NCI-H2196 (cell line): ENCODE measurements around the gene PSMD13.
"Not testable (repeated sequence)": the region's sequence is repeated elsewhere in the genome, so short reads cannot be mapped to it uniquely, and the experiment has no call there.

Experiments
- DNase-seq: peaks from one replicate; lab custom pipeline; 2025; ENCODE audit not compliant: unreplicated experiment; lab: John Stamatoyannopoulos, UW

PSMD13 gene

DNA sequence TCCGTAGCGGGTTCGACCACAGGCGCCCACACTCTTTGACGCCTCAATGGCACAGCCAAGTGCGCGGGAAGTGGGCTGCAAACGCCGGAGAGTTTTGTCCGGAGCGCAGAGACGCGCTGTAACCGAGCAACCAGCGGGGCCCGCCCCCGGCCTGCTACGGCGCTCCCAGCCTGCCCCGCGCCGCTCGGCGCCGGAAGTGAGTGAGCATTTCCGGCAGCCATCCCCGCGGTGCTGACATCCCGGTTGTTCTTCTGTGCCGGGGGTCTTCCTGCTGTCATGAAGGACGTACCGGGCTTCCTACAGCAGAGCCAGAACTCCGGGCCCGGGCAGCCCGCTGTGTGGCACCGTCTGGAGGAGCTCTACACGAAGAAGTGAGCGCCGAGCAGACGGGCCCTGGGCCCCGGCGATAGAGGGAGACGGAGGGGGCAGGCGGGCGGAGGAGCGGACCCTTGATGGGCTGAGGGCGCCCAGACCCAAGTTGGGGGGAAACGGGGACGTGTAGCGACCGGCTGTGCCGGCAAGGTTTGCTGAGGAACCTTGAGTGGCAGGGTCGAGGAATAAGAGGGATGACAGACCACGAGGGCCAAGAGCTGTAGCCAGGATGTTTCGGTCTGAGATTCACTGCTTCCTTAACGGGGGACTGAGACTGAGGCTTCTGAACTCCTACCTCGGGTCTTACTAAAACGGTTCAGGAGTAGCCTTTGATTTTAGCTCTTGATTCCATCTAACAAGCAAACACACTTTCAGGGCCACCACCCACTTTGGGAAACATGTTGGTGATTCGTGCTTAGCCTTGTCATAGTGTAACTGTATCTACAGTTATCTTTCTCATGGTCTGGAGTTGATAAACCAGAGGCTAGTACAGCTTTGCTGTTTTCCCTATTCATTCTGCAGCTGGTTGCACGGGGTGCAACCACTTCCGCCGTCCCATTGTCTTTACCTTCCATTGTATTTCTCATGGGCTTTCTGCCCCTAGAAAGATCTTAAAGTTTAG is at the start of gene PSMD13:
PSMD13 (plus strand) TSS at position 203 of the 994 bp plus-strand sequence; CDS start at position 277, 74 bp downstream.
- DNase-seq = peak; percentile 91

DNA sequence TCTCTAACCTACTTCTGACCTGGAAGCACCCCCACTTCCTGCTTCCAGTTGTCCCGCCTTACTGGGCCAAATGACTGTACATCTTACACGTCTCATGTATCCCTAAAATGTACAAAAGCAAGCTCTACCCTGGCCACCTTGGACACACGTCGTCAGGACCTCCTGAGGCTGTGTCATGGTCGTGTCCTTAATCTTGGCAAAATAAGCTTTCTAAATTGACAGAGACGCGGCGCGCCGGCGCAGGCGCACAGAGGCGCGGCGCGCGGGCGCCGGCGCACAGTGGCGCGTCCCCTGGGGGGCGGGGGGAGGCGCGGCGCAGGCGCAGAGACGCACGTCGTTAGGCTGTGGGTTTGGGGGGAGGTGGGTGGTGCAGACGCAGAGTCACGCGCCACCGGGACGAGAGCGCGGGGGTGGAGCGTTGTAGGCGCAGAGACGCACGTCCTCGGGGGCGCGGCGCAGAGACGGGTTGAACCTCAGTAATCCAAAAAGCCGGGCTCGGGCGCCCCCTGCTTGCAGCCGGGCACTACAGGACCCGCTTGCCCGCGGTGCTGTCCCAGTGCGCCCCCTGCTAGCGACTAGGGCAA is 47.5 kb upstream of the PSMD13 start:
- DNase-seq = not testable (repeated sequence)

DNA sequence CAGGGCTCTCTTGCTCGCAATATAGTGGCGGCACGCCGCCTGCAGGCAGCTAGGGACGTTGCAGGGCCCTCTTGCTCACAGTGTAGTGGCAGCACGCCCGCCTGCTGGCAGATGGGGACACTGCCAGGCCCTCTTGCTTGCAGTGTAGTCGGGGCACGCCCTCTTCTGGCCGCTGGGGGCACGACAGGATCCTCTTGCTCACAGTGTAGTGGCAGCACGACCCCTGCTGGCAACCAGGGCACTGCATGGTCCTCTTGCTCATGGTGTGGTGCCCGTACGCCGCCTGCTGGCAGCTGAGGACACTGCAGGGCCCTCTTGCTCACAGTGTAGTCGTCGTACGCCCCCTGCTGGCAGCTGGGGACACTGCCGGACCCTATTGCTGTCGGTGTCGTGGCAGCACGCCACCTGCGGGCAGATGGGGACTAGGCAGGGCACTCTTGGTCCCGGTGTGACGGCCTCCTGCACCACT is 46.9 kb upstream of the PSMD13 start:
- not testable (repeated sequence) for DNase-seq

DNA sequence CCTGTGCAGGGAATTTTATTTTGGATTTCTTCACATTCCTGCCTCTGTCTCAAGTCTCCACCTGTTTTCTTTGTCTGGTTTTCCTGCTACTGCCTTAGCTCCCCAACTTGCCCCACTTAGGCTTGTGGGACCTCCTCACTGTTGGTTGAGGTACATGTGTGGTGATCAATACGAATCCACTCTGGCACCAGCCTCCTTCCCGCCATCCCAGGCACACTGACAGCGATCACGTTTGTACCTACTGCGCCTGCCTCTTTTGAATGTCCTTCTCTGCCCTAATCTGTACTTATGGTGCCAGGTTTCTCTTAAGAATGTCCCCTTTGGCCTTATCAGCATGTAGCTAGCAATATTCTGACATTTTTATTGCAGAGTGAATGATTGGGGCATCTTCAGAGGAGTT is 46.2 kb upstream of the PSMD13 start:
- DNase-seq = not testable (repeated sequence)

DNA sequence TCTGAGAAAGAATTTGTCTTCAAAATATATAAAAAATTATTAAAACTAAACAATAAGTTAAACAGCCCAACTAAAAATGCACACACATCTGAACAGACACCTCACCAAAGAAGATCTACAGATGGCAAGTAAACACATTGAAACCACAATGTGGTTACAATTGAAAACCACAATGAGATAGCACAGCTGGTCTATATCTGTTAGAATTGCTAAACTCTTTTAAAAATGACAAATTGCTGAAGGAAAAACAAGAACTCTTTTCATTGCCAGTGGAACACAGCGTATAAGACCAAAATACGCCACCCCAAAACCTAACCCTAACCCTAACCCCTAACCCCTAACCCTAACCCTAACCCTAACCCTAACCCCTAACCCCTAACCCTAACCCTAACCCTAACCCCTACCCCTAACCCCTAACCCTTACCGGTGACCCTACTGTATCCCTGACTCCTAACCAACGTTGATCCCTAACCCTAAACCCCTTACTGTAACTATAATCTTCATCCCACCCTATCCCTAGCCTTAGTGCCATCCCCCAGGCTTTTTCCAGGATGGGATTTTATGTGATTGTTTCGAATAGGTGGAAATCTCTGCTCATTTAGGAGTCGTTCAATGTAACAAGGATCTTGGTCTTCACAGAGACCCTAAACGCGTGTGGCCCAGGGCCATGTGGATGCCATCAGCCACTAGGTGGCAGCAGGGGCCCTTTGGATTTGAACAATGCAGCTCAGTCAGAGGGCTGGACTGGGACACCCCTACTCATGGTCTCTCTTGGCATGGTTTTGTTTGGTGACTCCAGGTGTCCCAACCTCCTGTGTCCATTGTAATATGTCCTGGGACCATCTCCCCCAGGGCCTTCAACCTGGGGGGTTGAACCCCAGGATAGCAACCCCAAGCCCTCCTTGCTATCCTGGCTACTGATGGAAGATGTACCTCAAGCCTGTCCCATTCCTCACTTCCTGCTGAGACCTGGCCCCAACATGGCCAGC is 45.0 kb upstream of the PSMD13 start:
- DNase-seq = not testable (repeated sequence)

GRCh38 chr11:192674-193128 is 44.1 kb upstream of the PSMD13 start, which contains the start of gene SCGB1C1:
TSS of gene SCGB1C1 (plus strand) at chr11:193078. CDS start at chr11:193100, 22 bp downstream.
- not testable (repeated sequence) for DNase-seq

DNA sequence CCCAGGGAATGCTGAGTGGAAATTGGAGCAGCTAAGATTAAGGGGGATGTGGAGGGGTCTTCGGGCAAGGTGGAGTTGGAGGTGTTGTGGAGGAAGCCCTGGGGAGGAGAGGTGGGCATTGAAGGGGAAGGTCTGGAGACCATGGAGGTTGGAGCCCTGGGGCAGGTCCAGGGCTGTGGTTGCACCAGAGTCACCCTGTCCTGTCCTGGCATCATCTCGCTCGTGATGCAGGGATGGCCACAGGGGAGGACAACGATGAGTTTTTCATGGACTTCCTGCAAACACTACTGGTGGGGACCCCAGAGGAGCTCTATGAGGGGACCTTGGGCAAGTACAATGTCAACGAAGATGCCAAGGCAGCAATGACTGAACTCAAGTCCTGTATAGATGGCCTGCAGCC is 43.3 kb upstream of the PSMD13 start:
- not testable (repeated sequence) for DNase-seq

DNA sequence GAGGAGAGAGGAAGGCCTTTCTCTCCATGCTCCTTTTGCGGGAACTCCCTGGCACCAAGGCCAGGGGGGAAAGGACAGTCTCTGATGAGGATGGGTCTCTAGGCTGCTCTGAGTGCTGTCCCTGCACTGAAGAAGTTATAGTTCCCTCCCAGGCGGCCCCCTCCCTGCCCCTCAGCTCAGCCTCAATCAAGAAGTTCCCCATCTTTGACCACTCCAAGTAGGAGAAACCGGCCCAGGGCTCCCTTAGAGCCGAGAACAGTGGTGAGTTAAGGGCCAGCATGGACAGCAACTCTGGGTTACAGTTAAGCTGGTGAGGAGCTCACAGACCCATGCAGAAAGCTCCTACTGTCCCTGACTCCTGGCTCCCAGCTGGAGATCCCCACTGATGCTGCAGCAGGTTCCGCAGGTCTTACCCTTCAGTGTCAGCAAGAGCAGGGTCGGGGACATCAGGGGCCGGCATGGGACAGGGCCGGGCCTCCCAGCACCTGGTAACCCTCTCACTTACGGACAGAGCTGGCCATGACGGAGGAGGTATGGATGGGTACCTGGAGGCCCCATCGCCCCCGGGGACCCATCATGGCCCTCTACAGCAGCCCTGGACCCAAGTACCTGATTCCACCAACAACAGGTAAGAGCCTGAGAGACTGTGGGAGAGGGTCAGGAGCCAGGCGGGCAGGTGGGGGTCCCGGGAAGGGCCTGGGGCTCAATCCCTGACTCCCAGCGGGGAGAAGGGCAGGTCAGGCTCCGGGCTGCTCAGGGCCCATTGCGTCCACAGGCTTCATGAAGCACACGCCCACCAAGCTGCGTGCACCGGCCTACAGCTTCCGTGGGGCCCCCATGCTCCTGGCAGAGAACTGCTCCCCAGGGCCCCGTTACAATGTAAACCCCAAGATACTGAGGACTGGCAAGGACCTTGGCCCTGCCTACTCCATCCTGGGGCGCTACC is 39.7 kb upstream of the PSMD13 start:
- DNase-seq = no peak

DNA sequence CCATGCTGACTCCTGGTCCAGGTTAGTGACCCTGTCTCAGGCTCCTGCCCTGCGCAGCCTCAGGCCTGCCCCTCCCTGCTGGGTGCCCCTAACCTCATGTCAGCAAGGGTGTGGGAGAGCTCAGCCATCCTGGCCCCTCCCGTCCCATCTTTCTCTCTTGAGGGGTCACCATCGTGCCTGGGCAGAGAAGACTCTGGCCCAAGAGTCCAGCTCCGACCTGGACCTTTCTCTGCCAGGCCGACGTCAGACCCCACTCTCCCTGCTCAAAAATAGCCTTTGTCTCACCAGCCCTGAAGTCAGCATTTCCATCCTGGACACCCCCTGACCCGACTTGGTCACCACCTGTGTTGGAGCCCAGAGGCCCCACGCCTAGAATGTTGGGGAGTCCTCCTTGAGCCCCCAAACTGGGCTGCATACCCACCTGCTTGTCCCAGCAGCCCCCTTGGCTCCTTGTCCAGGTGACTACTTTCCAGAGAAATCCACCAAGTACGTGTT is 39.0 kb upstream of the PSMD13 start:
- DNase-seq = no peak

GRCh38 chr11:198236-198806 is 38.5 kb upstream of the PSMD13 start:
- no peak for DNase-seq

DNA sequence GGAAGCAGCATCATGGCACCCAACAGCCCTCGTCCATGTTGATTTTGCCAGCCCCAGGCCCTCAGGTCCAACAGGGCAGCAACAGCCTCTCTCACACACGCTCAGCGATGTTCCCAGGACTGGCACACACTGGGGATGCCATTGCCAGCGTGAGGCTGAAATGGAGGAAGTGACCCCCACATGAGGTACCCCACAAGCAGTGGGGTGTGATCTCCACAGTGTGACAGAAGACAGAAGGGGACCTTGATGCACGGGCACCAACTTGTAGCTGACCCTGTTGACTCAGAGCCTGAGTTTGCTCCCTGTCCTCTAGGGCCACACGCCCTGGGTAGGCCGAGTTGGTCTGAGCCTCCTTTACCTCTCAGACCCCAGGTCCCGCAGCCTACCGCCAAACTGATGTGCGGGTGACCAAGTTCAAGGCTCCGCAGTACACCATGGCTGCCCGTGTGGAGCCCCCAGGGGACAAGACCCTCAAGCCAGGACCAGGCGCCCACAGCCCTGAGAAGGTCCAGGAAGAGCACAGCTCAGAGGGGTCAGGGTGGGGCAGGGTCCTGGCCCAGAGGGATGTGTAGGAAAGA is 37.7 kb upstream of the PSMD13 start:
- DNase-seq = no peak

- no peak for DNase-seq
These were observed 37.0 kb upstream of the PSMD13 start for GRCh38 chr11:199782-200181.

DNA sequence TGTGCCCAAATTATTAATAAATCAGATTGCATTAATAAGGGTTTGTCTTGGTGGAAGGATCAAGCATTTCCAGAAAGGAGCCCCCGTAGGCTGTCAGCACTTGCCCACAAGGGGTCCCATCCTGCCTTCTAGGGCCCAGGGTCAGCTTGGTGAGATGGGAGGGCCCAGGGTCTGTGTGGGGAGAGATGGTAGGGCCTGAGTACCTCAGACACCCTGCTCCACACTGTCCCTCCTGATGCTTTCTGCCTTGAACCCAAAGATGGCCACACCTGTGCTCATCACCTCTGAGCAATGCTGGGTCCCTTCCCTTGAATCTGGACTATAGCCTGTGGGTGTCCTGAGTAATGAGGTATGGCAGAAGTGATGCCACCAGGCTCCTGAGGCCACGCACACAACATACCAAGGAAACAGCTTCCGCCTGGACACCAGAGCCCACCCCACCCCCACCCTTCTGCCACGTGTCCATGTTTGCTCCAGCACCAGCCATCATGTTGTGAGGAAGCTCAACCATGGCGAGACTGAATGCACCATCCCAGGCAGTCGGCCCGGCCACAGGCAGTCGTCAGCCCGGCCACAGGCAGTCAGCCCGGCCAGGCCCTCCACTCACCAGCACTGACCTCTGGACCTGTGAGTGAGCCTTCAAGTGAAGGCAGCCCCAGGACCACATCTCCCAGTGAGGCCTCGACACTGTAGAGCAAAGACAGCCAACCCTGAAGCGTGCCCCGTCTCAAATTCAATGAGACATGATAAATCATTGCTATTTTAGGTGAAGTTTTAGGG is 36.4 kb upstream of the PSMD13 start:
- no peak for DNase-seq

- no peak for DNase-seq
These were observed 34.8 kb upstream of the PSMD13 start for GRCh38 chr11:201966-202365.

DNA sequence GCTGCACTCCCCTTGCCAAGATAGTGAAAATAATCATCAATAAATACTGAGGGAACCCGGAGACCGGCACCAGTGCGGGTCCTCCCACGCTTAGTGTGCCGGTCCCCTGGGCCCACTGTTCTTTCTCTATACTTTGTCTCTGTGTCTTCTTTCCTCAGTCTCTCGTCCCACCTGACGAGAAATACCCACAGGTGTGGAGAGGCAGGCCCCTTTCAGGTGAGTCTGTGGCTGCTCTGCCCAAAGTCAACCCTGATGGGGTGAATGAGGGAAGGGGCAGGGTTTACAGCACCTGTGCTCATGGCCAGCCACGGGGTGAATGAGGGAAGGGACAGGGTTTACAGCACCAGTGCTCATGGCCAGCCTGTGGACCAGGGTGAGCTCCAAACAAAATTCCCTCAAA is 34.3 kb upstream of the PSMD13 start:
- no peak for DNase-seq

DNA sequence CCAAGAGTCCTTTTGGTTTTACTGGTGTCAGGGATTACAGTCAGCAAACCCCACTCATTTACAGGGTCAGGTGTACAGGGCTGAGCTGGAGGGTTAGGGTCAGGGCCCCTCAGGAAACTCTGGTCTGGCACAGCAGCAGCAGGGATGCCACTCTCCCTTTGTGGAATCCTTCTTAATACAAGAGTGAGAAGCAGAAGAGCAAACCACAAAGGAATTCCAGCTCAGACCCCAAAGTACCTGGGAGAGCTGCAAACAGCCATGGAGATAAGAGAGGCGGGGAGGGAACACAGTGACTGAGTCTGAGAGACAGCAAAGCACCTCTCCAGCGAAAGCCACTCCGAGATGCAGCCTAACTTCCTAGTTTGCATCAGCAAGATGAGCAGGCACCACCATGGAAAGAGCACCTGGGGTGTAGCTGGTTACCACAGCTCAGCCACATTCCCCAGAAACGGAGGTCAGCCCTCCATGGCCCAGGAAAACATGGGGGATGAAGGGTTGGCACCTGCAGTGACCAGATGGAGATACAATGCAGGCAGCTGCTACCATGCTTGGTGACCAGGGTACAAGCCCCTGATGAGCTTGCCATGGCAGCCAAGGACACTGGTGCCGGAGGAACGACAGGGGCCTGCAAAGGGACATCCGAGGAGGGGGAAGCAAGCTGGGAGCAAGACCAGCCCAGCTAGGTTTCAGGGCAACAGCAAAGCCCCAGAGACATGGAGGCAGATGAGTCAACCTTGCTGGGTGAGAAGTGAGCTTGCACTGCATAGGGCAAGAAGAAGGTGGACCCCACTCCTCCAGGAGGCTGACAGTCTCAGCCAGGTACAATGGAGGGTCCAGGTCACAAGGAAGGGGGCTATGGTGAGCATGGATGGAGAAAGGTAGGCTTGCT is 33.5 kb upstream of the PSMD13 start:
- DNase-seq = no peak
